Neuron (in vitro differentiated cells): ENCODE data around the gene NIPBL.

Experiments
- H2AFZ ChIP-seq: one replicate; pipeline ENCODE4 v1.6.1; 2013; ENCODE audit warnings: low read depth, mild to moderate bottlenecking, inconsistent platforms, low read length, moderate library complexity
- H3K27me3 ChIP-seq: one replicate; pipeline ENCODE4 v1.6.1; 2013; ENCODE audit warnings: low read length; ENCODE audit not compliant: insufficient read depth
- H3K36me3 ChIP-seq: one replicate; pipeline ENCODE4 v1.6.1; 2013; ENCODE audit warnings: low read length; ENCODE audit not compliant: insufficient read depth
- H3K4me1 ChIP-seq: one replicate; pipeline ENCODE4 v1.6.1; 2013; ENCODE audit warnings: low read length; ENCODE audit not compliant: insufficient read depth
- H3K4me3 ChIP-seq: 2 replicates; pipeline ENCODE4 v1.5.1; 2013; ENCODE audit warnings: mild to moderate bottlenecking, low read length, moderate library complexity
- H3K9me3 ChIP-seq: one replicate; pipeline ENCODE4 v1.6.1; 2013; ENCODE audit warnings: low read length

Gene NIPBL

GRCh38 chr5:37045703-37046102, 169.1 kb downstream of the NIPBL start:
- peaks cover 63% of the 10 kb centered on the region for H3K36me3 ChIP-seq
- H3K9me3 ChIP-seq, result no peaks in the 10 kb centered on the region
- H3K4me1 ChIP-seq, result no peaks in the 10 kb centered on the region
- no peak overlapping the region for H3K4me3 ChIP-seq
- no peaks in the 10 kb centered on the region for H3K27me3 ChIP-seq
- H2AFZ ChIP-seq, result no peak overlapping the region

GRCh38 chr5:37047947-37048346, 171.4 kb downstream of the NIPBL start:
- H3K9me3 ChIP-seq, result no peaks in the 10 kb centered on the region
- no peaks in the 10 kb centered on the region for H3K4me1 ChIP-seq
- H3K36me3 ChIP-seq, result peaks cover 84% of the 10 kb centered on the region

GRCh38 chr5:37054391-37054790, 177.8 kb downstream of the NIPBL start:
- Histone ChIP-seq H3K4me1 (peaks cover 14% of the 10 kb centered on the region), H3K36me3 (peaks cover 60% of the 10 kb centered on the region)

More at GRCh38 chr5:37047947-37048346, 171.4 kb downstream of the NIPBL start:
- Histone ChIP-seq H3K27me3 (no peaks in the 10 kb centered on the region), H3K4me3 (no peak overlapping the region), H2AFZ (no peak overlapping the region)

GRCh38 chr5:37055383-37055990, 178.9 kb downstream of the NIPBL start:
- Histone ChIP-seq H3K4me3 (no peak overlapping the region), H3K4me1 (peaks cover 14% of the 10 kb centered on the region), H3K9me3 (no peaks in the 10 kb centered on the region), H3K27me3 (no peaks in the 10 kb centered on the region), H2AFZ (no peak overlapping the region), H3K36me3 (peaks cover 57% of the 10 kb centered on the region)

More at GRCh38 chr5:37054391-37054790, 177.8 kb downstream of the NIPBL start:
- Histone ChIP-seq H3K27me3 (no peaks in the 10 kb centered on the region), H2AFZ (no peak overlapping the region), H3K4me3 (no peak overlapping the region), H3K9me3 (no peaks in the 10 kb centered on the region)

- no peaks in the 10 kb centered on the region for H3K9me3 ChIP-seq
- H3K27me3 ChIP-seq, result no peaks in the 10 kb centered on the region
- peaks cover 54% of the 10 kb centered on the region for H3K36me3 ChIP-seq
- H3K4me3 ChIP-seq, result no peak overlapping the region
- H2AFZ ChIP-seq, result no peak overlapping the region
- peaks cover 14% of the 10 kb centered on the region for H3K4me1 ChIP-seq
Measured at GRCh38 chr5:37056762-37057161, 180.2 kb downstream of the NIPBL start.

GRCh38 chr5:37060030-37060429, 183.5 kb downstream of the NIPBL start:
- peaks cover 4% of the 10 kb centered on the region for H3K4me1 ChIP-seq
- no peak overlapping the region for H2AFZ ChIP-seq
- no peaks in the 10 kb centered on the region for H3K27me3 ChIP-seq
- no peaks in the 10 kb centered on the region for H3K9me3 ChIP-seq
- no peak overlapping the region for H3K4me3 ChIP-seq
- peaks cover 66% of the 10 kb centered on the region for H3K36me3 ChIP-seq

- H3K4me3 ChIP-seq, result no peak overlapping the region
- H3K36me3 ChIP-seq, result peaks cover 60% of the 10 kb centered on the region
- no peaks in the 10 kb centered on the region for H3K4me1 ChIP-seq
- no peaks in the 10 kb centered on the region for H3K27me3 ChIP-seq
- H3K9me3 ChIP-seq, result no peaks in the 10 kb centered on the region
- no peak overlapping the region for H2AFZ ChIP-seq
Measured at GRCh38 chr5:37063739-37064138, 187.2 kb downstream of the NIPBL start.

GRCh38 chr5:37064442-37064841, 187.9 kb downstream of the NIPBL start:
- H3K36me3 ChIP-seq, result peaks cover 56% of the 10 kb centered on the region
- H3K27me3 ChIP-seq, result no peaks in the 10 kb centered on the region
- H3K9me3 ChIP-seq, result no peaks in the 10 kb centered on the region

GRCh38 chr5:37071487-37071886, 194.9 kb downstream of the NIPBL start:
- no peak overlapping the region for H3K4me3 ChIP-seq
- peaks cover under 1% of the 10 kb centered on the region for H3K36me3 ChIP-seq
- H3K9me3 ChIP-seq, result no peaks in the 10 kb centered on the region
- H3K4me1 ChIP-seq, result no peaks in the 10 kb centered on the region
- no peak overlapping the region for H2AFZ ChIP-seq
- no peaks in the 10 kb centered on the region for H3K27me3 ChIP-seq

More at GRCh38 chr5:37064442-37064841, 187.9 kb downstream of the NIPBL start:
- H3K4me1 ChIP-seq, result no peaks in the 10 kb centered on the region
- no peak overlapping the region for H3K4me3 ChIP-seq
- H2AFZ ChIP-seq, result no peak overlapping the region

GRCh38 chr5:37071901-37072581, 195.5 kb downstream of the NIPBL start:
- Histone ChIP-seq H3K9me3 (no peaks in the 10 kb centered on the region), H3K36me3 (no peaks in the 10 kb centered on the region), H3K4me3 (no peak overlapping the region), H3K4me1 (no peaks in the 10 kb centered on the region), H3K27me3 (no peaks in the 10 kb centered on the region), H2AFZ (no peak overlapping the region)

GRCh38 chr5:37075399-37075950, 198.9 kb downstream of the NIPBL start:
- Histone ChIP-seq H3K9me3 (peaks cover 4% of the 10 kb centered on the region), H3K27me3 (no peaks in the 10 kb centered on the region), H3K4me1 (no peaks in the 10 kb centered on the region), H3K36me3 (peaks cover 6% of the 10 kb centered on the region), H3K4me3 (no peak overlapping the region), H2AFZ (no peak overlapping the region)

- no peaks in the 10 kb centered on the region for H3K27me3 ChIP-seq
- H3K4me1 ChIP-seq, result no peaks in the 10 kb centered on the region
- H3K4me3 ChIP-seq, result no peak overlapping the region
- H2AFZ ChIP-seq, result no peak overlapping the region
- peaks cover 8% of the 10 kb centered on the region for H3K36me3 ChIP-seq
- H3K9me3 ChIP-seq, result peaks cover 4% of the 10 kb centered on the region
Measured at GRCh38 chr5:37077146-37077545, 200.6 kb downstream of the NIPBL start.

GRCh38 chr5:37080697-37081096, 204.1 kb downstream of the NIPBL start:
- H2AFZ ChIP-seq, result no peak overlapping the region
- no peaks in the 10 kb centered on the region for H3K27me3 ChIP-seq
- H3K4me3 ChIP-seq, result no peak overlapping the region
- H3K4me1 ChIP-seq, result no peaks in the 10 kb centered on the region
- peaks cover 7% of the 10 kb centered on the region for H3K9me3 ChIP-seq
- H3K36me3 ChIP-seq, result peaks cover 8% of the 10 kb centered on the region
